ENCODE data around the gene ANKRD18A. TPM values are rescaled to one million over a fixed set of nuclear protein-coding genes. Genes with fewer than 3 reads are reported as not detected.

Gene ANKRD18A
- total RNA-seq: 1 to 10 TPM; 5.3 to 8.0 TPM
- 6.3 TPM for polyA plus RNA-seq (2013, experiment 1 of 2)
- polyA plus RNA-seq (2013, experiment 2 of 2): 4.0 TPM
- long read RNA-seq, experiment 1: 0 reads
- long read RNA-seq, experiment 2, partial matches to known transcripts: 0 of 2 reads
- long read RNA-seq, experiment 2, other reads (novel, unspliced or antisense): 2 of 2 reads
- long read RNA-seq, experiment 3, partial matches to known transcripts: 0 of 1 reads
- long read RNA-seq, experiment 3, other reads (novel, unspliced or antisense): 1 of 1 reads
- long read RNA-seq, experiment 4, partial matches to known transcripts: 2 of 4 reads
- long read RNA-seq, experiment 4, other reads (novel, unspliced or antisense): 2 of 4 reads

DNA sequence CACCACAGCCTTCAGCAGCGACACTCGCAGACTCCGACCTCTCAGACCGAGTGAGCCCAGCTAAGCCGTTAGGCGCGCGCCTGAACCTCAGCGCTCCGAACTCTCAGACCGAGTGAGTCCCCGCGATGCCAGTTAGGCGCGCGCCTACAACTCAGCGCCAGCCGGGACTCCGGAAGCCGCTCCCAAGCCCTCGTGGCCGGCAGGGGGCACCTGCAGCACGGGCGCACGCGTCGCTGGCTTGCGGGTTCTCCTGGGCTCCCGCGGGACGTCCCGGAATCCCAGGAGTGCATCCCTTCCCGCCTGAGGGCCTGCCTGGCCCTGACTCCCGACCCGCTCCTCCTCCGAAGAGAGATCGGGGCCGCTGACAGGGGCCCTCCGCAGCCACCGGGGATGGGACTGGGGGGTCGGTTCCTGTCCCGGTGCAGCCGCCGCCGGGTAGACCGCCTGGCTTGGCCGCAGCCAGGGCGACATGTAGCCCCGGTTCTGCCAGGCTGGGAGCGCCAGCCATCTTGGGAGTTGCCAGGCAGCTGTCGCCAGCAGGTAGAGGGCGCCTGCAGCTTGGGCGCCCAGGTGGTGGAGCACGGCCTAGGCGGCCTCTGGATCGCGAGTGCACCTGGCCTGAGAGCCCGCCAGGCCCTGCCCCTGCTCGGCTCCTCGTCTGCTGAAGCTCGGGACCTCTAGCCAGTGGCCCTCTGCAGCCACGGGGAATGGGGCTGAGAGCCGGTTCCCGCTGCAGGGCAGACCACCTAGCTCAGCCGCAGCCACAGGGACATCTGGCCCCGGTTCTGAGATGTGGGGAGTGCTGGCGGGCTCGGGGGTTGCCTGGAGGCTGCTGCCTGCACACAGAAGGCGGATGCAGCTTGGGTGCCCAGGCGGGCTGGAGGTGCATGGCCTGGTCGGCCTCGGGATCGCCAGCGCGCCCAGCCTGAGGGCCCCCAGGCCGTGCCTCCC lies at the start of gene ANKRD18A:
Gene ANKRD18A (minus strand): TSS at position 114 of the 951 bp plus-strand sequence. CDS start 311 bp downstream, outside the sequence.
- 1 to 2% methylated on average over 38 to 76 of the region's 76 CpGs for WGBS, 2 experiments (ENCODE audit: insufficient coverage in 1 of 2, insufficient read length in 1 of 2)
- H3K27ac ChIP-seq (ENCODE audit: low read depth, low read length): no peak within 1 kb of the TSS
- TF ChIP-seq, protein P1, sequence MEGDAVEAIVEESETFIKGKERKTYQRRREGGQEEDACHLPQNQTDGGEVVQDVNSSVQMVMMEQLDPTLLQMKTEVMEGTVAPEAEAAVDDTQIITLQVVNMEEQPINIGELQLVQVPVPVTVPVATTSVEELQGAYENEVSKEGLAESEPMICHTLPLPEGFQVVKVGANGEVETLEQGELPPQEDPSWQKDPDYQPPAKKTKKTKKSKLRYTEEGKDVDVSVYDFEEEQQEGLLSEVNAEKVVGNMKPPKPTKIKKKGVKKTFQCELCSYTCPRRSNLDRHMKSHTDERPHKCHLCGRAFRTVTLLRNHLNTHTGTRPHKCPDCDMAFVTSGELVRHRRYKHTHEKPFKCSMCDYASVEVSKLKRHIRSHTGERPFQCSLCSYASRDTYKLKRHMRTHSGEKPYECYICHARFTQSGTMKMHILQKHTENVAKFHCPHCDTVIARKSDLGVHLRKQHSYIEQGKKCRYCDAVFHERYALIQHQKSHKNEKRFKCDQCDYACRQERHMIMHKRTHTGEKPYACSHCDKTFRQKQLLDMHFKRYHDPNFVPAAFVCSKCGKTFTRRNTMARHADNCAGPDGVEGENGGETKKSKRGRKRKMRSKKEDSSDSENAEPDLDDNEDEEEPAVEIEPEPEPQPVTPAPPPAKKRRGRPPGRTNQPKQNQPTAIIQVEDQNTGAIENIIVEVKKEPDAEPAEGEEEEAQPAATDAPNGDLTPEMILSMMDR (conservative IDR thresholded peaks at IDR 0.05): peak; percentile 86
- peaks cover 21% of the 10 kb centered on the region for H3K27me3 ChIP-seq (ENCODE audit: control insufficient read depth, insufficient read depth, low read length, poor library complexity, severe bottlenecking)
- no peaks in the 10 kb centered on the region for H3K36me3 ChIP-seq (ENCODE audit: control insufficient read depth, insufficient read depth, low read length)
- DNase-seq: peak; percentile 98
- Mint-ChIP-seq H3K36me3 (ENCODE audit: low read depth) (peaks cover 2% of the 10 kb centered on the region), H3K4me1 (peaks cover 6% of the 10 kb centered on the region), H3K9me3 (peaks cover 9% of the 10 kb centered on the region), H3K27me3 (ENCODE audit: insufficient read depth) (peaks cover 46% of the 10 kb centered on the region), H3K4me3 (peak within 1 kb of the TSS; percentile 75), H3K27ac (peak within 1 kb of the TSS; percentile 56)
- peak within 1 kb of the TSS; percentile 80 for H3K4me3 ChIP-seq (ENCODE audit: low read length)
- H3K4me1 ChIP-seq (ENCODE audit: control insufficient read depth, insufficient read depth, low read length): no peaks in the 10 kb centered on the region
- H3K9me3 ChIP-seq (ENCODE audit: control insufficient read depth, low read length): peaks cover 12% of the 10 kb centered on the region
- H3K9ac ChIP-seq (ENCODE audit: extremely low read depth, low read length, poor library complexity, severe bottlenecking): peak within 1 kb of the TSS; percentile 55

DNA sequence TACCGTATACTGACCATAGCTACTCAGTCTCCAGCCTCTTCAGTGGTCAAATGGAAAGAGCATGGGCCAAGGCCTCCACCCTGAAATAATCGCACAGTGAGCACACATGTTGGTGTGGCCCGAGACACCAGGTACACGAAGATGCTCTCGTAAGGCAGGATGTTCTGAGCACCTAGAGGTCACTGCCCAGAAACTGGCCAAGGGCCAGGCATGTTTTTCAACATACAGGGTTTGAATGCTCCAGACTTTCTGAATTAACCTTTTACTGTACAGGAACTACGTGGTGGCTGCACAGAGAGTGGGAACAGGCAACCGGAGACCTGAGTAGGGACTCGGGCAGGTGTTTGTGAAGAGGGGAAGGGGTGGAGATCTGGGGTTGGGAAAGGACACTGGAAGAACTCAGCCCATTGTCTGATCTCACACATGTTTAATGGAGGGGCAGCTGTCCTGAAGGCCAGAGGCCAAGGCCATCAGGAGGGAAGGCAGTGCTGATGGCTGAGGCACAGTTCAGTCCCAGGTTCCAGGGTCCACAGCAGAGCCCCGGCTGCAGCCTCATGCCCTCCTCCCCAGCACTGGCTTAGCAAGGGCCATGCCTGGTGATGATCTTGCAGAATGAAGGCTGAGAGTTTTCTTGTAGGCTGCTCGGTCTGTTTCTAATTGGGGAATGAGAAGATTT lies 48.5 kb upstream of the ANKRD18A start:
- Mint-ChIP-seq H3K4me1 (peaks cover 10% of the 10 kb centered on the region), H3K27me3 (ENCODE audit: insufficient read depth) (peaks cover 3% of the 10 kb centered on the region), H3K36me3 (ENCODE audit: low read depth) (no peaks in the 10 kb centered on the region), H3K9me3 (peaks cover 1% of the 10 kb centered on the region), H3K27ac (no peak overlapping the region), H3K4me3 (no peak overlapping the region)
- no peak overlapping the region for H3K4me3 ChIP-seq (ENCODE audit: low read length)
- H3K27ac ChIP-seq (ENCODE audit: low read depth, low read length): no peak overlapping the region
- WGBS, 2 experiments (ENCODE audit: insufficient coverage in 1 of 2, insufficient read length in 1 of 2): 85 to 100% methylated on average over 7 to 10 of the region's 10 CpGs
- no peak overlapping the region for H3K9ac ChIP-seq (ENCODE audit: extremely low read depth, low read length, poor library complexity, severe bottlenecking)
- DNase-seq: no peak
- H3K27me3 ChIP-seq (ENCODE audit: control insufficient read depth, insufficient read depth, low read length, poor library complexity, severe bottlenecking): no peaks in the 10 kb centered on the region
- H3K4me1 ChIP-seq (ENCODE audit: control insufficient read depth, insufficient read depth, low read length): no peaks in the 10 kb centered on the region
- TF ChIP-seq, protein P1 (conservative IDR thresholded peaks at IDR 0.05): no peak
- H3K36me3 ChIP-seq (ENCODE audit: control insufficient read depth, insufficient read depth, low read length): no peaks in the 10 kb centered on the region
- H3K9me3 ChIP-seq (ENCODE audit: control insufficient read depth, low read length): no peaks in the 10 kb centered on the region
